Right atrium auricular region (tissue), 2 donors: ENCODE measurements around the gene LRP1. TPM values are rescaled to one million over a fixed set of nuclear protein-coding genes. Genes with fewer than 3 reads are reported as not detected.

Source experiments
- DNase-seq: peaks from one replicate; pipeline ENCODE4 v3.0.0-alpha.2; 2019; ENCODE audit warnings: low spot score
- H3K27ac ChIP-seq, 2 donors: fragments of 200-600 bp; sonication (generic); 1 replicate in 1 of 2; 2 replicates in 1 of 2; pipeline ENCODE4 v1.5.1; 2016 to 2019
- H3K27me3 ChIP-seq, 2 donors: fragments of 200-600 bp; sonication (generic); one replicate each; pipeline versions ENCODE4 v1.5.1 to v1.6.0; 2017 to 2019
- H3K36me3 ChIP-seq: fragments of 200-600 bp; sonication (generic); one replicate; pipeline ENCODE4 v1.5.1; 2016
- H3K4me1 ChIP-seq, 2 donors: fragments of 200-600 bp; sonication (generic); one replicate each; pipeline versions ENCODE4 v1.5.1 to v1.6.0; 2017 to 2019
- H3K4me3 ChIP-seq, 2 donors: fragments of 200-600 bp; sonication (generic); 1 replicate in 1 of 2; 2 replicates in 1 of 2; pipeline ENCODE4 v1.5.1; 2017 to 2019; ENCODE audit warnings: mild to moderate bottlenecking in 1 of 2, moderate library complexity in 1 of 2
- H3K9me3 ChIP-seq, 2 donors: fragments of 200-600 bp; sonication (generic); one replicate each; pipeline ENCODE4 v1.5.1; 2019
- CTCF ChIP-seq, 2 donors: fragments of 200-600 bp; sonication (generic); IDR thresholded peaks; one replicate each; pipeline ENCODE4 v1.5.1; 2019; ENCODE audit warnings: antibody characterized with exemption in 2 of 2
- total RNA-seq, 2 donors: library from RNA; depleted of rRNA; stranded (reverse); fragments of >200 nt; gene quantifications; one replicate each; pipeline ENCODE4 v1.1.0, GENCODE V29; 2016

LRP1 gene
- total RNA-seq, 2 donors from 2014 or later, result 89.4 to 211 TPM

DNA sequence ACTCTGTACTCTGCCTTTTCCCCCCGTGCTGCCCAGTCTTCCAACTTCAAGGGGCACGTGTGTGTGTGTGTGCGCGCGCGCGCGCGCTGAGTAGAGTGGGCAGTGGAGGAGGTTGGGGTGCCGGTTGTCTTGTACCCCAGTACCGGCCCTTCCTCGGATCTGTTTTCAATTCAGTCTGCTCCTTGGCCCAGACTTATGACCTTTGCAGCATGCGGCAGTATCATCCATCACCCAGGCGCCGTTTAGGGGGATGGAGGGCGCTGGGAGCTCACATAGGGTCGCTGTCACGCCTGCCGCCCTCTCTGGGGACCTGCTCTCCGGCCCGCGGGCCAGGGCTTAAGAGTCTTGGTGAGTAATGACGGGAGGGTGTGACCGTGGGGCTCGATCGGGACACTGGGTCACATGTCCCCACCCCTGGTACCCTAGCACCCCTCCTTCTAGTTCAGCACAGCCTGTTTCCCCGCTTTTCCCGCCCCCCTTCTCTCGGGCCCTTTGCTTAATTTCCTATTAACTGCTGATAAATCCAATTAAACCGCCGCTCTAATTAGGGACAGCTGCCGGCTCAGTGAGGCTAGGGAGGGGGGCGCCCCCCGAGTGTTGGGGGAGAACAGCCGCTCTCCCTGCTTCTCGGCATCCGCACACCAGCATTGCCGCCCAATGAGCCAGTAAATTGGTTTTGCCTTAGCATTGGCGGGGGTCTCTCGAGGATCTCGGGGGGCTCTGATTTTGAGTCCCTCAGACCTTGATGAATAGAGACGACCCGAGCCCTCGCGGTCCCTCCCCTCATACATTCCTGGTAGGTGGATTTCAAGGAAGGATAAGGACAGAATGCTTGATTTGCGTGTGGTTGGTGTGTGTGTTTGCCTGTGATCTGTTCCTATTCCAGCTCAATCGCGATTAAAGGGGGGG is 113.4 kb downstream of the LRP1 start:
- Histone ChIP-seq H3K4me3 (no peak overlapping the region), H3K9me3 (no peaks in the 10 kb centered on the region), H3K36me3 (no peaks in the 10 kb centered on the region), H3K27me3 (peaks cover 14 to 25% of the 10 kb centered on the region in 2 donors), H3K4me1 (peaks cover 0 to 70% of the 10 kb centered on the region in 2 donors), H3K27ac (no peak overlapping the region)
- DNase-seq, result no peak
- TF ChIP-seq CTCF (IDR thresholded peaks at IDR 0.05), result no peak

DNA sequence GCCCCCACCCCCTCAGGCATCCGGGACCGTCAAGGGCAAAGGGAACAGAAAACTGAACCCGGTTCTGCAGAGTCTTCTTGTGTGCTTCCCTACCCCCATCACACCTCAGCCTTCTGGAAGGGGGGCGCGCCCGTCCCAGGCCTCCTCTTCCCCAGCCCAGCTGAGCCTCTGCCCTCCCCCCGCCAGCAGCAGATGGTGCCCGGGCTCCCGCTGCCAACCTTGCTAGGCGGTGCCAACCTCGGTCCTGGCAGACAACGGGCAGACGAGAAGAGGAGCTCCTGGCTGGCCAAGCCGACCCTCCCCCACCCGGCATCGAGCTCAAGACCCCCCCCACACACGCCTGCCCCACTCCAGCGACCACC is 114.0 kb downstream of the LRP1 start:
- H3K9me3 ChIP-seq, result no peaks in the 10 kb centered on the region
- H3K36me3 ChIP-seq, result no peaks in the 10 kb centered on the region
- no peak overlapping the region for H3K27ac ChIP-seq
- no peak for DNase-seq
- TF ChIP-seq CTCF (IDR thresholded peaks at IDR 0.05), result no peak
- peak overlapping the region; percentile 31 to 45 for H3K4me3 ChIP-seq
- H3K27me3 ChIP-seq, result peaks cover 14 to 21% of the 10 kb centered on the region in 2 donors
- peaks cover 0 to 67% of the 10 kb centered on the region in 2 donors for H3K4me1 ChIP-seq

DNA sequence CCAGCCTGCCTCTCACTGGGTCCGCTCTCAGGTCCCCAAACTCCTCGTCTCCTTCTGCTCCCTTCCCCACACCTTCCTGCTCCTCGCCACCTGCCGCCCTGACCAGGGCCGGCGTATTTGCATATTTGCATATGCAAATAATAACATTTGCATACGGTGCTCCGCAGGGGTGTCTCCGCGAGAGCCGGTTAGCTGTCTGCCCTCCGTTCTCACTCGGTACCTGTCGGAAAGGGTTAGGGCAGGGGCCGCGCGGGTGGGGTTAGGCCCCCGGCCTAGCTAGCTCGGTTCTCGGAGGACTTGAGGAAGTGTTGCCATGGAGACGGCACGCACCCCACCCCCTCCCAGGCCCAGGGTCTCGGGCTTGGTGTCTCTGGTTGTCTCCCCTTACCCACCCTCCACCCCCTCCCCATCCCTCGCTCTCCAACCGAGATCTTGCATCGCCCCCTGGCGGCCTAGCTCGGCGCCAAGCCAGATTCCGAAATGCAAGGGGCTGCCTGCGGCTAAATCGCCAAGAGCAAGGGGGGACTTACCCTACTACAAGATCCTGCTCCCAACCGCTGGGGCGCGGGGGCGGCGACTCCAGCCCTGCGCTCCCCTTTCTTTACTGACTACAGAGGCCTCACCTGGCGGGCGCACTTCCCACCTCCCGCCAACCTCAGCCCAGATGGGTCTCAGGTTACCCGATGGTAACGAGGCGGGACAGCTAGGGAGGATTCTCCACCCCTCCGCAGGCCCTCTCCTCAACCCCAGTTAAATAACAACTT is 114.6 kb downstream of the LRP1 start:
- H3K36me3 ChIP-seq, result no peaks in the 10 kb centered on the region
- peak overlapping the region; percentile 31 to 45 for H3K4me3 ChIP-seq
- no peak for DNase-seq
- H3K27me3 ChIP-seq, result peaks cover 14 to 20% of the 10 kb centered on the region in 2 donors
- H3K27ac ChIP-seq, result no peak overlapping the region
- TF ChIP-seq CTCF (IDR thresholded peaks at IDR 0.05), result peak; percentile 66 to 72
- peaks cover 0 to 61% of the 10 kb centered on the region in 2 donors for H3K4me1 ChIP-seq
- no peaks in the 10 kb centered on the region for H3K9me3 ChIP-seq

GRCh38 chr12:57243521-57244311 is 115.4 kb downstream of the LRP1 start:
- Histone ChIP-seq H3K27me3 (peaks cover 14 to 20% of the 10 kb centered on the region in 2 donors), H3K9me3 (no peaks in the 10 kb centered on the region), H3K4me3 (peak overlapping the region; percentile 31 to 45), H3K27ac (no peak overlapping the region), H3K4me1 (peaks cover 0 to 53% of the 10 kb centered on the region in 2 donors), H3K36me3 (no peaks in the 10 kb centered on the region)
- DNase-seq, result peak; percentile 83
- peak; percentile 67 to 78 for TF ChIP-seq CTCF (IDR thresholded peaks at IDR 0.05)

DNA sequence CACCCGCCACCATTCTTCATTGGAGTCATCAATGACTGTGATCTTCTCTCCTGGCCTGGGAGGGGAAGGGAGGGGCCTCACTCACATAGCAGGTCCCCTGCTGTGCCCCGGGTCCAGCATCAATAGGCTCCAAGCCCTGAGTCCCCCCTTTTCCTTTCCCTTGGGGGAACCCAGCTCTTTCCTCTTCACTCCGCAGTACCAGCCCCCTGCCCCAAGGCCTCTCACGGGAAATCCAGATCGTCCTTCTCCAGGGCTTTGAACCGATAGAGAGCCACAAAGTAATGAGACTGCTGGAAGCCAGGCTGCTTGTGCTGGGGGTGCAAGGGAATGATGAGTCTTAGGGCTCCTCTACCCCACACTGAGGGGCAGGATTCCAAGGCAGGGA is 116.0 kb downstream of the LRP1 start:
- DNase-seq, result no peak
- peaks cover 0 to 47% of the 10 kb centered on the region in 2 donors for H3K4me1 ChIP-seq
- peaks cover 14 to 20% of the 10 kb centered on the region in 2 donors for H3K27me3 ChIP-seq
- no peaks in the 10 kb centered on the region for H3K36me3 ChIP-seq
- no peak overlapping the region for H3K27ac ChIP-seq
- no peak overlapping the region for H3K4me3 ChIP-seq
- H3K9me3 ChIP-seq, result no peaks in the 10 kb centered on the region
- TF ChIP-seq CTCF (IDR thresholded peaks at IDR 0.05), result no peak
